WTC11 (cell line): ENCODE results near the gene AASDHPPT.

ENCODE experiments used
- AR ChIP-seq: fragments of 250-450 bp; sonication (Bioruptor Pico); IDR thresholded peaks from 2 replicates; pipeline ENCODE4 v1.9.0; 2021; ENCODE audit warnings: mild to moderate bottlenecking
- ARID4B ChIP-seq: sonication (generic); formaldehyde crosslinking; IDR thresholded peaks from 2 replicates; pipeline ENCODE4 v1.8.0; 2023; ENCODE audit warnings: missing genetic modification reagents, mild to moderate bottlenecking, borderline replicate concordance
- ATF3 ChIP-seq: sonication (generic); formaldehyde crosslinking; conservative IDR thresholded peaks from 2 replicates; pipeline ENCODE4 v1.8.1; 2022; ENCODE audit warnings: mild to moderate bottlenecking, missing genetic modification reagents
- CBFB ChIP-seq: sonication (generic); formaldehyde crosslinking; IDR thresholded peaks from 2 replicates; pipeline ENCODE4 v1.8.1; 2022; ENCODE audit warnings: mild to moderate bottlenecking, low read depth, missing genetic modification reagents
- CREM ChIP-seq: sonication (generic); formaldehyde crosslinking; IDR thresholded peaks from 2 replicates; pipeline ENCODE4 v1.8.1; 2022; ENCODE audit warnings: mild to moderate bottlenecking, missing genetic modification reagents, moderate library complexity
- CTCF ChIP-seq: fragments of 200-600 bp; IDR thresholded peaks from 2 replicates; pipeline ENCODE4 v1.8.0; 2022; ENCODE audit warnings: antibody characterized with exemption
- E2F1 ChIP-seq: sonication (generic); formaldehyde crosslinking; IDR thresholded peaks from 2 replicates; pipeline ENCODE4 v1.8.0; 2022; ENCODE audit warnings: mild to moderate bottlenecking, missing genetic modification reagents
- E2F5 ChIP-seq: sonication (generic); formaldehyde crosslinking; IDR thresholded peaks from 2 replicates; pipeline ENCODE4 v1.8.1; 2022; ENCODE audit warnings: mild to moderate bottlenecking, moderate library complexity, missing genetic modification reagents
- JUN ChIP-seq: sonication (generic); formaldehyde crosslinking; IDR thresholded peaks from 2 replicates; pipeline ENCODE4 v1.8.0; 2023; ENCODE audit warnings: mild to moderate bottlenecking, missing genetic modification reagents
- KAT7 ChIP-seq: sonication (generic); formaldehyde crosslinking; IDR thresholded peaks from 2 replicates; pipeline ENCODE4 v1.8.1; 2023; ENCODE audit warnings: missing genetic modification reagents, mild to moderate bottlenecking, borderline replicate concordance
- MAX ChIP-seq: sonication (generic); formaldehyde crosslinking; IDR thresholded peaks from 2 replicates; pipeline ENCODE4 v1.8.0; 2022; ENCODE audit warnings: mild to moderate bottlenecking, missing genetic modification reagents
- NR2C2 ChIP-seq: sonication (generic); formaldehyde crosslinking; IDR thresholded peaks from 2 replicates; pipeline ENCODE4 v1.8.0; 2022; ENCODE audit warnings: mild to moderate bottlenecking, missing genetic modification reagents
- ZNF219 ChIP-seq: sonication (generic); formaldehyde crosslinking; IDR thresholded peaks from 2 replicates; pipeline ENCODE4 v1.8.0; 2023; ENCODE audit warnings: missing genetic modification reagents, mild to moderate bottlenecking, borderline replicate concordance
- ZSCAN18 ChIP-seq: fragments of 250-450 bp; sonication (Bioruptor Pico); IDR thresholded peaks from 2 replicates; pipeline ENCODE4 v2.1.2; 2022; ENCODE audit warnings: mild to moderate bottlenecking, moderate library complexity

GRCh38 chr11:106031202-106031810 is 46.2 kb upstream of the AASDHPPT start:
- TF ChIP-seq MAX (CRISPR knock-in tag) (no peak), CTCF (no peak), ZNF219 (CRISPR knock-in tag) (no peak), E2F5 (no peak), CBFB (CRISPR knock-in tag) (no peak), ZSCAN18 (no peak), KAT7 (CRISPR knock-in tag) (no peak), ATF3 (CRISPR knock-in tag) (no peak), NR2C2 (CRISPR knock-in tag) (no peak), AR (no peak), ARID4B (CRISPR knock-in tag) (no peak), JUN (CRISPR knock-in tag) (no peak), E2F1 (no peak), CREM (CRISPR knock-in tag) (no peak)
